OCI-LY7 (cell line): ENCODE data around the gene XRCC5. TPM values are rescaled to one million over a fixed set of nuclear protein-coding genes. Genes with fewer than 3 reads are reported as not detected.

Source experiments
- BruUV-seq: library from RNA; stranded (reverse); fragments of 400-500 nt; replicated peaks from 2 replicates; lab custom pipeline; 2021; lab: Mats Ljungman, UMichigan
- CTCF ChIA-PET: fragments of 300-600 bp; sonication (Branson Sonifier 250); formaldehyde crosslinking; loops from one replicate; lab custom pipeline; 2022; ENCODE audit warnings: antibody characterized with exemption; ENCODE audit not compliant: unreplicated experiment; lab: Charles Lee
- POLR2A ChIA-PET: fragments of 300-600 bp; sonication (Branson Sonifier 250); formaldehyde crosslinking; loops from one replicate; lab custom pipeline; 2022; ENCODE audit warnings: antibody characterized with exemption; lab: Charles Lee
- DNase-seq: peaks from one replicate; pipeline ENCODE4 v3.0.0-alpha.2; 2015; ENCODE audit warnings: low spot score
- H2AFZ ChIP-seq: fragments of 200-600 bp; sonication (generic), shearing (Covaris generic); 2 replicates; pipeline ENCODE4 v1.6.1; 2014; ENCODE audit warnings: mild to moderate bottlenecking, antibody characterized with exemption, low read length, moderate library complexity
- H3K27ac ChIP-seq: fragments of 200-600 bp; sonication (generic); 2 replicates; pipeline ENCODE4 v1.5.1; 2014; ENCODE audit warnings: mixed run types, low read depth, mild to moderate bottlenecking, moderate library complexity, low read length, inconsistent platforms; ENCODE audit not compliant: poor library complexity, severe bottlenecking
- H3K36me3 ChIP-seq: fragments of 200-600 bp; sonication (generic); 2 replicates; pipeline ENCODE4 v1.6.1; 2014; ENCODE audit warnings: mild to moderate bottlenecking, antibody characterized with exemption, low read length, moderate library complexity, mixed read lengths; ENCODE audit not compliant: insufficient read depth
- H3K4me1 ChIP-seq: fragments of 200-600 bp; sonication (generic); 2 replicates; pipeline ENCODE4 v1.5.1; 2014; ENCODE audit warnings: mild to moderate bottlenecking, low read length; ENCODE audit not compliant: insufficient read depth, poor library complexity, severe bottlenecking
- H3K4me2 ChIP-seq: fragments of 200-600 bp; sonication (generic); 2 replicates; pipeline ENCODE4 v1.6.1; 2014; ENCODE audit warnings: mild to moderate bottlenecking, low read length
- H3K4me3 ChIP-seq: fragments of 200-600 bp; sonication (generic); 2 replicates; pipeline ENCODE4 v1.5.1; 2014; ENCODE audit warnings: mild to moderate bottlenecking, low read depth, low read length; ENCODE audit not compliant: poor library complexity, severe bottlenecking
- H3K79me2 ChIP-seq: fragments of 200-600 bp; sonication (generic); 2 replicates; pipeline ENCODE4 v1.6.1; 2016; ENCODE audit warnings: low read depth, mild to moderate bottlenecking, low read length, moderate library complexity, mixed read lengths; ENCODE audit not compliant: insufficient read depth
- H3K9me2 ChIP-seq: fragments of 200-600 bp; sonication (generic); 2 replicates; pipeline ENCODE4 v1.6.1; 2016; ENCODE audit warnings: mild to moderate bottlenecking, low read length, mixed read lengths; ENCODE audit not compliant: insufficient read depth
- H3K9me3 ChIP-seq: fragments of 200-600 bp; sonication (generic); 2 replicates; pipeline ENCODE4 v1.6.1; 2014; ENCODE audit warnings: mild to moderate bottlenecking, mixed run types, low read length, mixed read lengths
- H4K20me1 ChIP-seq: fragments of 200-600 bp; sonication (generic); 2 replicates; pipeline ENCODE4 v1.6.1; 2014; ENCODE audit warnings: mild to moderate bottlenecking, antibody characterized with exemption, low read length, moderate library complexity, mixed read lengths; ENCODE audit not compliant: insufficient read depth
- EZH2phosphoT487 ChIP-seq: fragments of 200-600 bp; sonication (generic); IDR thresholded peaks from 2 replicates; pipeline ENCODE4 v1.6.1; 2018; ENCODE audit warnings: low read depth, borderline replicate concordance, mild to moderate bottlenecking, mixed run types, antibody characterized with exemption, low read length, moderate library complexity, mixed read lengths
- intact Hi-C: fragments of 100-400 bp; cut with micrococcal nuclease; formaldehyde crosslinking; loops from one replicate; pipeline ENCODE4 v1.10.0; 2022; ENCODE audit not compliant: unreplicated experiment
- total RNA-seq, 2 experiments: library from RNA; depleted of rRNA in 1 of 2; stranded (reverse); fragments of >200 nt in 1 of 2; shearing (Covaris generic) in 1 of 2; gene quantifications; 2 replicates each; pipeline ENCODE4 v1.2.3, GENCODE V29; 2014 to 2022
- TF ChIP-seq, protein P1 (sequence below): fragments of 200-600 bp; sonication (generic); conservative IDR thresholded peaks from 2 replicates; pipeline ENCODE4 v1.5.1; 2014; ENCODE audit warnings: mild to moderate bottlenecking, antibody characterized with exemption, low read length, moderate library complexity, mixed read lengths

Gene XRCC5
- total RNA-seq, 2 experiments from 2014 or later, result 174 to 344 TPM

DNA sequence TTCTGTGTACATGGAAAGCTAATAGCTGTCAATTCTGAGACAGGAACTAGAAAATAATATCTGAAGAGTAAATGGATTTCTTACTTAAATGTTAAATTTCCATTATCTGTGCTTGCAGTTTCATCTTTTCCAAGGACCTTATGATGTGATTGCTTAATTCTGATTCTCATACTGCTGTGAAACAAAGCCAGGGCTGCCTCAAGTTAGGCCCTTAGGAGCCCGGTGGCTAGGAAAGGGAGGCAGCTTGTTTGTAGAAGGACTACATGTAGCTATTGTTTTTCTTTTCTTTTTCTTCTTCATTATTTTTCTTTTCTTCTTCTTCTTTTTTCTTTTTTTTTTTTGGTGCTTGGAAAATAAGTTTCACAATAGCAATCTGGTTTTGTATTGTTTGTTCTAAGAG is 50.5 kb downstream of the XRCC5 start:
- Histone ChIP-seq H3K9me2 (no peaks in the 10 kb centered on the region), H3K4me3 (no peak overlapping the region), H3K27ac (no peak overlapping the region), H3K9me3 (no peaks in the 10 kb centered on the region), H3K36me3 (peaks cover 98% of the 10 kb centered on the region), H3K79me2 (peaks cover 15% of the 10 kb centered on the region), H4K20me1 (no peaks in the 10 kb centered on the region; the same call in 1 of the 2 replicates), H3K4me1 (no peaks in the 10 kb centered on the region), H3K4me2 (no peak overlapping the region), H2AFZ (no peak overlapping the region)
- no TSS peak for BruUV-seq
- no peak for DNase-seq
- intact Hi-C loops, result loop anchor here (5.0 kb wide), 1 partner anchor 42 kb away; no protein-coding TSS in a partner anchor
- TF ChIP-seq, protein P1, sequence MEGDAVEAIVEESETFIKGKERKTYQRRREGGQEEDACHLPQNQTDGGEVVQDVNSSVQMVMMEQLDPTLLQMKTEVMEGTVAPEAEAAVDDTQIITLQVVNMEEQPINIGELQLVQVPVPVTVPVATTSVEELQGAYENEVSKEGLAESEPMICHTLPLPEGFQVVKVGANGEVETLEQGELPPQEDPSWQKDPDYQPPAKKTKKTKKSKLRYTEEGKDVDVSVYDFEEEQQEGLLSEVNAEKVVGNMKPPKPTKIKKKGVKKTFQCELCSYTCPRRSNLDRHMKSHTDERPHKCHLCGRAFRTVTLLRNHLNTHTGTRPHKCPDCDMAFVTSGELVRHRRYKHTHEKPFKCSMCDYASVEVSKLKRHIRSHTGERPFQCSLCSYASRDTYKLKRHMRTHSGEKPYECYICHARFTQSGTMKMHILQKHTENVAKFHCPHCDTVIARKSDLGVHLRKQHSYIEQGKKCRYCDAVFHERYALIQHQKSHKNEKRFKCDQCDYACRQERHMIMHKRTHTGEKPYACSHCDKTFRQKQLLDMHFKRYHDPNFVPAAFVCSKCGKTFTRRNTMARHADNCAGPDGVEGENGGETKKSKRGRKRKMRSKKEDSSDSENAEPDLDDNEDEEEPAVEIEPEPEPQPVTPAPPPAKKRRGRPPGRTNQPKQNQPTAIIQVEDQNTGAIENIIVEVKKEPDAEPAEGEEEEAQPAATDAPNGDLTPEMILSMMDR, result no peak
- TF ChIP-seq EZH2phosphoT487, result no peak
- POLR2A ChIA-PET, result interaction anchor here (0.6 to 1.9 kb wide), 8 partner anchors 9 to 851 kb away, joined by 3 to 7 read pairs (median 4); no protein-coding TSS in a partner anchor
- CTCF ChIA-PET, result no interaction called here

DNA sequence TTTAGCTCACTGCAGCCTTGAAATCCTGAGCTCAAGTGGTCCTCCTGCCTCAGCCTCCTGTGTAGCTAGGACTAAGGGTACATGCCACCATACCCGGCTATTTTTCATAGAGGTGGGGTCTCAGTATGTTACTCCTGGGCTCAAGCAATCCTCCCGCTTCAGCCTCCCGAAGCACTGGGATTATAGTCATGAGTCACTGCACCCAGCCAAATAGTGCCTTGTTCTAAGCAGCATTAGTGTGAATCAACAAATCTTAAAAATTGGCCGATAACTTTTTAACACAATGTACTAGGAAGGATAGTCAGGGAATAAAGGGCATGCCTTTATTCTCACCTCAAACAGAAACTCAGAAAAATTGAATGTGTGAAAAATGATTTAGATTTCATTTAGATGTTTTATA is 51.6 kb downstream of the XRCC5 start:
- no peaks in the 10 kb centered on the region for H3K9me2 ChIP-seq
- H3K36me3 ChIP-seq, result peaks cover 98% of the 10 kb centered on the region
- no TSS peak for BruUV-seq
- no peak for DNase-seq
- H3K27ac ChIP-seq, result no peak overlapping the region
- H3K4me3 ChIP-seq, result no peak overlapping the region
- H2AFZ ChIP-seq, result no peak overlapping the region
- no peak overlapping the region for H3K4me2 ChIP-seq
- CTCF ChIA-PET, result no interaction called here
- TF ChIP-seq, protein P1, result no peak
- no peak for TF ChIP-seq EZH2phosphoT487
- peaks cover 15% of the 10 kb centered on the region for H3K79me2 ChIP-seq
- H4K20me1 ChIP-seq, result no peaks in the 10 kb centered on the region; the same call in 1 of the 2 replicates
- no peaks in the 10 kb centered on the region for H3K4me1 ChIP-seq
- POLR2A ChIA-PET, result interaction anchor here (1.1 to 1.5 kb wide), 4 partner anchors 8 to 39 kb away, joined by 3 to 7 read pairs (median 4); no protein-coding TSS in a partner anchor
- no peaks in the 10 kb centered on the region for H3K9me3 ChIP-seq
- intact Hi-C loops, result no loop called here

DNA sequence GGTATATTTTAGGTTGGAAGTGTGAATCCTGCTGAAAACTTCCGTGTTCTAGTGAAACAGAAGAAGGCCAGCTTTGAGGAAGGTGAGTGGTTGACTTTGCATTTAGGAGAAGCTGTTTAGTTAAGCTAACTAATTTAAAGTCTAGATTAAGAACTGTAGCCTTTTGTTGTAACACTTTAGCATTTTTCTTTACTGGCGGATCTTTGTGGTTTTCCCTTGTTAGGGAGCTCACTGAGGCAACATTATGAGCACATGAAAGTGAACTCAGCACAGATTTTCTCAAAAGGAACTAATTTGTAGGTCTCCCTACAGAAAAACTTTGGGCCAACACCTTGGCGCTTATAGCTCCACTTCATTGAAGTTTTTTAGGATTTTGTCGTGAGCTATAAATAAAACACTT is 52.8 kb downstream of the XRCC5 start:
- Histone ChIP-seq H3K4me1 (no peaks in the 10 kb centered on the region), H2AFZ (no peak overlapping the region), H3K27ac (no peak overlapping the region), H3K36me3 (peaks cover 98% of the 10 kb centered on the region), H4K20me1 (no peaks in the 10 kb centered on the region; the same call in 1 of the 2 replicates), H3K79me2 (peaks cover 15% of the 10 kb centered on the region), H3K4me3 (no peak overlapping the region), H3K9me2 (no peaks in the 10 kb centered on the region), H3K4me2 (no peak overlapping the region), H3K9me3 (no peaks in the 10 kb centered on the region)
- no peak for DNase-seq
- ChIA-PET CTCF (no interaction called here), POLR2A (interaction anchor here (0.6 to 1.4 kb wide), 8 partner anchors 9 to 492 kb away, joined by 3 to 5 read pairs (median 4); no protein-coding TSS in a partner anchor)
- intact Hi-C loops, result no loop called here
- BruUV-seq, result no TSS peak
- TF ChIP-seq, protein P1, result no peak
- TF ChIP-seq EZH2phosphoT487, result no peak
